HEK293 (cell line): ENCODE measurements around the gene RPS6KB1.

ENCODE experiments used
- CTCF ChIA-PET: fragments of 350-600 bp; formaldehyde crosslinking; extraction: SDS; loops from one replicate; lab custom pipeline; 2021; ENCODE audit warnings: antibody characterized with exemption; lab: Yijun Ruan, JAX
- POLR2A ChIA-PET: fragments of 300-600 bp; formaldehyde crosslinking; extraction: SDS; loops from one replicate; lab custom pipeline; 2020; ENCODE audit warnings: antibody characterized with exemption, inconsistent platforms; lab: Yijun Ruan, JAX
- H3K27ac ChIP-seq: fragments of 200-500 bp; sonication (Bioruptor generic); 2 replicates; pipeline ENCODE4 v1.5.1; 2014; ENCODE audit warnings: low read depth, low read length, control low read depth, inconsistent platforms; ENCODE audit errors: extremely low read depth
- H3K36me3 ChIP-seq, 2 experiments: fragments of 200-500 bp in 1 of 2; sonication (Bioruptor generic) in 1 of 2; 1 replicate in 1 of 2; 2 replicates in 1 of 2; pipeline ENCODE4 v1.5.1; 2014 to 2017; ENCODE audit warnings: inconsistent platforms in 2 of 2, low read length in 2 of 2; ENCODE audit not compliant: control insufficient read depth in 2 of 2, insufficient read depth in 1 of 2
- H3K4me1 ChIP-seq: fragments of 200-500 bp; sonication (Bioruptor generic); 2 replicates; pipeline ENCODE4 v1.5.1; 2014; ENCODE audit warnings: mild to moderate bottlenecking, low read length, inconsistent platforms; ENCODE audit not compliant: control insufficient read depth, insufficient read depth
- H3K4me3 ChIP-seq: 2 replicates; pipeline ENCODE4 v1.5.1; 2011; ENCODE audit warnings: low read depth, mild to moderate bottlenecking, control low read depth, low read length, moderate library complexity
- H3K9me3 ChIP-seq: fragments of 200-500 bp; sonication (Bioruptor generic); 2 replicates; pipeline ENCODE4 v1.5.1; 2014; ENCODE audit warnings: low read depth, low read length, inconsistent platforms; ENCODE audit not compliant: control insufficient read depth, insufficient read depth
- ATF2 ChIP-seq: fragments of 450-650 bp; formaldehyde crosslinking; IDR thresholded peaks from 2 replicates; pipeline ENCODE4 v1.5.1; 2016; ENCODE audit warnings: missing biosample characterization, missing genetic modification characterization, low read depth
- INSM2 ChIP-seq: fragments of 450-650 bp; formaldehyde crosslinking; IDR thresholded peaks from 2 replicates; pipeline ENCODE4 v1.5.1; 2016; ENCODE audit warnings: missing biosample characterization, missing genetic modification characterization
- PRDM1 ChIP-seq: fragments of 450-650 bp; formaldehyde crosslinking; IDR thresholded peaks from 2 replicates; pipeline ENCODE4; 2016; ENCODE audit warnings: missing biosample characterization, missing genetic modification characterization
- REPIN1 ChIP-seq: fragments of 450-650 bp; formaldehyde crosslinking; IDR thresholded peaks from 2 replicates; pipeline ENCODE4 v1.5.1; 2017; ENCODE audit warnings: missing biosample characterization, missing genetic modification characterization, low read depth
- SALL2 ChIP-seq: fragments of 450-650 bp; formaldehyde crosslinking; IDR thresholded peaks from 2 replicates; pipeline ENCODE4 v1.5.0; 2017; ENCODE audit warnings: missing biosample characterization, mild to moderate bottlenecking, missing genetic modification characterization, borderline replicate concordance
- SETDB1 ChIP-seq: IDR thresholded peaks from one replicate; pipeline ENCODE4 v1.6.1; 2017; ENCODE audit warnings: mild to moderate bottlenecking, low read length, moderate library complexity, mixed read lengths; ENCODE audit not compliant: insufficient read length
- WT1 ChIP-seq: fragments of 450-650 bp; formaldehyde crosslinking; IDR thresholded peaks from 2 replicates; pipeline ENCODE4 v1.5.1; 2016; ENCODE audit warnings: missing biosample characterization, missing genetic modification characterization
- ZBTB6 ChIP-seq: fragments of 450-650 bp; formaldehyde crosslinking; IDR thresholded peaks from 2 replicates; pipeline ENCODE4 v1.5.1; 2017; ENCODE audit warnings: missing biosample characterization, missing genetic modification characterization
- ZNF16 ChIP-seq: fragments of 450-650 bp; formaldehyde crosslinking; IDR thresholded peaks from 2 replicates; pipeline ENCODE4 v1.5.1; 2016; ENCODE audit warnings: low read depth, missing biosample characterization, missing genetic modification characterization
- ZNF24 ChIP-seq: fragments of 450-650 bp; formaldehyde crosslinking; IDR thresholded peaks from 2 replicates; pipeline ENCODE4 v1.5.1; 2016; ENCODE audit warnings: missing biosample characterization, missing genetic modification characterization
- ZNF280C ChIP-seq: fragments of 450-650 bp; formaldehyde crosslinking; IDR thresholded peaks from 2 replicates; pipeline ENCODE4 v1.5.1; 2016; ENCODE audit warnings: missing biosample characterization, missing genetic modification characterization
- ZNF366 ChIP-seq: fragments of 450-650 bp; formaldehyde crosslinking; conservative IDR thresholded peaks from 2 replicates; pipeline ENCODE4 v1.5.1; 2016; ENCODE audit warnings: missing biosample characterization, missing genetic modification characterization
- ZNF391 ChIP-seq: fragments of 450-650 bp; formaldehyde crosslinking; IDR thresholded peaks from 2 replicates; pipeline ENCODE4 v1.5.1; 2016; ENCODE audit warnings: low read depth, missing biosample characterization, missing genetic modification characterization, borderline replicate concordance
- ZNF416 ChIP-seq: fragments of 450-650 bp; formaldehyde crosslinking; IDR thresholded peaks from 2 replicates; pipeline ENCODE4 v1.5.1; 2016; ENCODE audit warnings: missing biosample characterization, missing genetic modification characterization
- ZNF48 ChIP-seq: fragments of 450-650 bp; formaldehyde crosslinking; IDR thresholded peaks from 2 replicates; pipeline ENCODE4 v1.5.1; 2016; ENCODE audit warnings: missing biosample characterization, missing genetic modification characterization
- ZNF513 ChIP-seq: fragments of 450-650 bp; IDR thresholded peaks from 2 replicates; pipeline ENCODE4 v1.5.1; 2018; ENCODE audit warnings: missing biosample characterization, missing genetic modification characterization
- ZNF518A ChIP-seq: fragments of 450-650 bp; formaldehyde crosslinking; conservative IDR thresholded peaks from 2 replicates; pipeline ENCODE4 v1.5.1; 2016; ENCODE audit warnings: low read depth, missing biosample characterization, missing genetic modification characterization
- ZNF558 ChIP-seq: fragments of 450-650 bp; formaldehyde crosslinking; IDR thresholded peaks from 2 replicates; pipeline ENCODE4 v1.5.1; 2016; ENCODE audit warnings: missing biosample characterization, missing genetic modification characterization
- ZNF561 ChIP-seq: fragments of 450-650 bp; IDR thresholded peaks from 2 replicates; pipeline ENCODE4 v1.5.1; 2018; ENCODE audit warnings: missing biosample characterization, missing genetic modification characterization, borderline replicate concordance
- ZNF658 ChIP-seq: fragments of 450-650 bp; formaldehyde crosslinking; IDR thresholded peaks from 2 replicates; pipeline ENCODE4; 2016; ENCODE audit warnings: missing biosample characterization, missing genetic modification characterization
- ZNF768 ChIP-seq: fragments of 450-650 bp; formaldehyde crosslinking; IDR thresholded peaks from 2 replicates; pipeline ENCODE4 v1.5.1; 2018; ENCODE audit warnings: missing biosample characterization, mild to moderate bottlenecking, missing genetic modification characterization
- ZNF792 ChIP-seq: fragments of 450-650 bp; formaldehyde crosslinking; IDR thresholded peaks from 2 replicates; pipeline ENCODE4 v1.5.1; 2016; ENCODE audit warnings: missing biosample characterization, missing genetic modification characterization

RPS6KB1 gene

GRCh38 chr17:59858167-59858816, 34.6 kb upstream of the RPS6KB1 start:
- Histone ChIP-seq H3K4me3 (no peak overlapping the region), H3K36me3 (peaks cover 21 to 23% of the 10 kb centered on the region in 2 experiments), H3K9me3 (no peaks in the 10 kb centered on the region), H3K27ac (no peak overlapping the region), H3K4me1 (no peaks in the 10 kb centered on the region)
- ChIA-PET POLR2A (interaction anchor here (1.3 to 1.5 kb wide), 3 partner anchors 13 to 105 kb away, joined by 4 to 16 read pairs (median 11); no protein-coding TSS in a partner anchor), CTCF (interaction anchor here (0.8 to 2.9 kb wide), 9 partner anchors 10 to 178 kb away, joined by 3 to 13 read pairs (median 4); no protein-coding TSS in a partner anchor)
- TF ChIP-seq ZNF24: no peak
- no peak for TF ChIP-seq REPIN1
- no peak for TF ChIP-seq ZNF561
- no peak for TF ChIP-seq ZNF513 (tag by site-specific recombination)
- TF ChIP-seq ZNF48 (tag by site-specific recombination): no peak
- no peak for TF ChIP-seq WT1 (tag by site-specific recombination)
- no peak for TF ChIP-seq ATF2 (tag by site-specific recombination)
- TF ChIP-seq ZNF768 (tag by site-specific recombination): no peak
- no peak for TF ChIP-seq ZNF518A
- no peak for TF ChIP-seq ZNF416
- no peak for TF ChIP-seq INSM2 (tag by site-specific recombination)
- TF ChIP-seq ZNF658 (tag by site-specific recombination): no peak
- no peak for TF ChIP-seq ZNF558 (tag by site-specific recombination)

GRCh38 chr17:59858932-59859331, 34.0 kb upstream of the RPS6KB1 start:
- Histone ChIP-seq H3K4me3 (no peak overlapping the region), H3K27ac (no peak overlapping the region), H3K4me1 (no peaks in the 10 kb centered on the region), H3K36me3 (peaks cover 27 to 30% of the 10 kb centered on the region in 2 experiments), H3K9me3 (no peaks in the 10 kb centered on the region)
- ChIA-PET CTCF (interaction anchor here (0.6 to 2.9 kb wide), 15 partner anchors 10 to 299 kb away, joined by 3 to 13 read pairs (median 3); no protein-coding TSS in a partner anchor), POLR2A (interaction anchor here (0.6 to 1.5 kb wide), 7 partner anchors 8 to 105 kb away, joined by 3 to 13 read pairs (median 4); partner anchors contain the start of genes RPS6KB1 and TUBD1)
- TF ChIP-seq ZNF280C (tag by site-specific recombination) (no peak), ZBTB6 (no peak), SALL2 (tag by site-specific recombination) (no peak), ZNF391 (tag by site-specific recombination) (no peak), ZNF16 (tag by site-specific recombination) (no peak), ZNF366 (tag by site-specific recombination) (no peak), SETDB1 (no peak), PRDM1 (tag by site-specific recombination) (no peak), ZNF792 (no peak)
